H1 (cell line): ENCODE results near the gene OTC. TPM values are rescaled to one million over a fixed set of nuclear protein-coding genes. Genes with fewer than 3 reads are reported as not detected.

Experiments
- CTCF ChIA-PET: fragments of 300-600 bp; sonication (Branson Sonifier 250); formaldehyde crosslinking; loops from one replicate; lab custom pipeline; 2021; ENCODE audit not compliant: partially characterized antibody; lab: Charles Lee
- POLR2A ChIA-PET: fragments of 300-600 bp; sonication (Branson Sonifier 250); formaldehyde crosslinking; loops from one replicate; lab custom pipeline; 2021; ENCODE audit warnings: inconsistent platforms; ENCODE audit not compliant: partially characterized antibody; lab: Charles Lee
- DNase-seq, 2 experiments: peaks; one replicate each; pipeline versions ENCODE4 v3.0.0 to v3.0.0-alpha.2; 2010 to 2022; ENCODE audit warnings: low spot score in 2 of 2, low read depth in 1 of 2, mixed read lengths in 1 of 2
- FAIRE-seq: peaks from 2 replicates; lab custom pipeline; 2011; peaks lifted over from hg19 to GRCh38; lab: Jason Lieb, UNC
- H2AFZ ChIP-seq: 2 replicates; pipeline ENCODE4 v1.8.1; 2012; ENCODE audit warnings: low read length, inconsistent platforms
- H2AK5ac ChIP-seq: 2 replicates; pipeline ENCODE4 v1.6.1; 2013; ENCODE audit warnings: low read depth, low read length
- H2BK120ac ChIP-seq: replicated peaks from 2 replicates; pipeline ENCODE3; 2013; ENCODE audit warnings: low read depth, low read length, inconsistent platforms
- H2BK12ac ChIP-seq: 2 replicates; pipeline ENCODE4 v1.6.1; 2013; ENCODE audit warnings: low read depth, low read length
- H2BK15ac ChIP-seq: 2 replicates; pipeline ENCODE4 v1.6.1; 2013; ENCODE audit warnings: low read length
- H2BK20ac ChIP-seq: 2 replicates; pipeline ENCODE4 v1.6.1; 2013; ENCODE audit warnings: low read length
- H2BK5ac ChIP-seq: 2 replicates; pipeline ENCODE4 v1.6.1; 2013; ENCODE audit warnings: low read depth, low read length
- H3K14ac ChIP-seq: 2 replicates; pipeline ENCODE4 v1.6.1; 2013; ENCODE audit warnings: inconsistent platforms; ENCODE audit not compliant: insufficient read length
- H3K18ac ChIP-seq: 2 replicates; pipeline ENCODE4 v1.6.1; 2013; ENCODE audit warnings: low read length; ENCODE audit errors: extremely low read depth
- H3K23ac ChIP-seq: 2 replicates; pipeline ENCODE4 v1.6.1; 2013; ENCODE audit warnings: inconsistent platforms; ENCODE audit not compliant: insufficient read length
- H3K23me2 ChIP-seq: 2 replicates; pipeline ENCODE4 v1.6.1; 2013; ENCODE audit warnings: low read depth, low read length
- H3K27ac ChIP-seq: 2 replicates; pipeline ENCODE4 v1.6.1; 2011; ENCODE audit warnings: low read depth, low read length, inconsistent platforms
- H3K27me3 ChIP-seq, 4 experiments: replicated peaks in 1 of 4; 1 replicate in 1 of 4; 2 replicates in 3 of 4; pipeline versions ENCODE4 v1.6.1 to v1.8.1; 2011 to 2013; ENCODE audit warnings: low read length in 3 of 4, mild to moderate bottlenecking in 3 of 4, inconsistent platforms in 2 of 4, mixed read lengths in 2 of 4, moderate library complexity in 1 of 4; ENCODE audit not compliant: control insufficient read depth in 3 of 4, insufficient read depth in 3 of 4; ENCODE audit errors: extremely low read depth in 1 of 4
- H3K36me3 ChIP-seq, 4 experiments: 2 replicates each; pipeline versions ENCODE4 v1.6.1 to v1.8.1; 2011 to 2013; ENCODE audit warnings: mild to moderate bottlenecking in 4 of 4, low read length in 3 of 4, moderate library complexity in 2 of 4, control low read depth in 1 of 4, inconsistent platforms in 1 of 4; ENCODE audit not compliant: insufficient read depth in 4 of 4, control insufficient read depth in 2 of 4
- H3K4ac ChIP-seq: replicated peaks from 2 replicates; pipeline ENCODE3; 2013; ENCODE audit warnings: low read length, low read depth, mixed read lengths, inconsistent platforms; ENCODE audit not compliant: insufficient read length
- H3K4me1 ChIP-seq, 4 experiments: replicated peaks in 1 of 4; 1 replicate in 1 of 4; 2 replicates in 3 of 4; pipeline versions ENCODE4 v1.6.1 to v1.8.1; 2011 to 2013; ENCODE audit warnings: low read length in 3 of 4, inconsistent platforms in 2 of 4, mixed read lengths in 1 of 4; ENCODE audit not compliant: insufficient read depth in 4 of 4, control insufficient read depth in 3 of 4
- H3K4me2 ChIP-seq, 2 experiments: 2 replicates each; pipeline versions ENCODE4 v1.6.1 to v1.8.1; 2011 to 2013; ENCODE audit warnings: low read depth in 2 of 2, low read length in 2 of 2, control low read depth in 1 of 2, inconsistent platforms in 1 of 2, mild to moderate bottlenecking in 1 of 2; ENCODE audit not compliant: insufficient read depth in 1 of 2
- H3K4me3 ChIP-seq, 4 experiments: fragments of 200-600, 300-600 bp in 1 of 4; sonication (generic), shearing (Covaris generic), sonication (Bioruptor Twin) in 1 of 4; 2 replicates each; pipeline versions ENCODE4 v1.5.1 to v1.8.1; 2011 to 2016; ENCODE audit warnings: low read length in 4 of 4, low read depth in 3 of 4, control low read depth in 2 of 4, inconsistent platforms in 2 of 4, mild to moderate bottlenecking in 2 of 4, mixed read lengths in 1 of 4, moderate library complexity in 1 of 4; ENCODE audit not compliant: insufficient read depth in 2 of 4; ENCODE audit errors: extremely low read depth in 1 of 4
- H3K56ac ChIP-seq: replicated peaks from 2 replicates; pipeline ENCODE3; 2013; ENCODE audit warnings: low read depth, mild to moderate bottlenecking, mixed read lengths, low read length, inconsistent platforms; ENCODE audit not compliant: insufficient read length
- H3K79me1 ChIP-seq: 2 replicates; pipeline ENCODE4 v1.6.1; 2013; ENCODE audit warnings: low read depth, low read length, control low read depth
- H3K79me2 ChIP-seq, 2 experiments: 2 replicates each; pipeline versions ENCODE4 v1.6.1 to v1.8.1; 2012 to 2013; ENCODE audit warnings: low read length in 2 of 2, mild to moderate bottlenecking in 2 of 2, inconsistent platforms in 1 of 2; ENCODE audit not compliant: insufficient read depth in 2 of 2, control insufficient read depth in 1 of 2
- H3K9ac ChIP-seq, 4 experiments: replicated peaks in 1 of 4; 1 replicate in 1 of 4; 2 replicates in 3 of 4; pipeline versions ENCODE4 v1.6.1 to v1.8.1; 2011 to 2013; ENCODE audit warnings: low read depth in 3 of 4, low read length in 3 of 4, control low read depth in 2 of 4, mild to moderate bottlenecking in 2 of 4, moderate library complexity in 2 of 4, inconsistent platforms in 1 of 4; ENCODE audit errors: extremely low read depth in 1 of 4
- H3K9me3 ChIP-seq, 2 experiments: 2 replicates each; pipeline versions ENCODE4 v1.6.1 to v1.8.1; 2012 to 2013; ENCODE audit warnings: mild to moderate bottlenecking in 2 of 2, moderate library complexity in 2 of 2, control low read depth in 1 of 2, inconsistent platforms in 1 of 2, low read depth in 1 of 2, low read length in 1 of 2, mixed read lengths in 1 of 2; ENCODE audit not compliant: insufficient read depth in 2 of 2
- H4K20me1 ChIP-seq, 2 experiments: replicated peaks in 1 of 2; 2 replicates each; pipeline versions ENCODE3 to v1.8.1; 2011 to 2013; ENCODE audit warnings: inconsistent platforms in 2 of 2, low read length in 2 of 2, mild to moderate bottlenecking in 1 of 2; ENCODE audit not compliant: insufficient read depth in 2 of 2, control insufficient read depth in 1 of 2
- H4K5ac ChIP-seq: 2 replicates; pipeline ENCODE4 v1.6.1; 2013; ENCODE audit warnings: low read length, low read depth, mixed read lengths, inconsistent platforms; ENCODE audit not compliant: insufficient read length
- H4K8ac ChIP-seq: 2 replicates; pipeline ENCODE4 v1.8.0; 2013; ENCODE audit warnings: mild to moderate bottlenecking, moderate library complexity, low read length, inconsistent platforms; ENCODE audit not compliant: insufficient read depth; ENCODE audit errors: extremely low read depth
- H4K91ac ChIP-seq: replicated peaks from 2 replicates; pipeline ENCODE3; 2013; ENCODE audit warnings: low read length, mixed read lengths, inconsistent platforms; ENCODE audit not compliant: insufficient read length
- ASH2L ChIP-seq: fragments of 200-600, 300-600 bp; sonication (generic); IDR thresholded peaks from one replicate; pipeline ENCODE4 v1.7.1; 2017; ENCODE audit warnings: low read length
- BRCA1 ChIP-seq: IDR thresholded peaks from 2 replicates; pipeline ENCODE4 v1.6.1; 2012; ENCODE audit warnings: low read depth, low read length, improper control_type of control experiment
- KDM1A ChIP-seq: fragments of 200-600, 300-600 bp; sonication (generic); IDR thresholded peaks from 2 replicates; pipeline ENCODE4 v1.7.1; 2016; ENCODE audit warnings: mild to moderate bottlenecking, low read length, borderline replicate concordance
- SIX5 ChIP-seq: IDR thresholded peaks from 2 replicates; pipeline ENCODE4 v1.6.1; 2011; ENCODE audit warnings: mild to moderate bottlenecking, low read depth, low read length
- SUZ12 ChIP-seq: fragments of 200-600 bp; sonication (generic); IDR thresholded peaks from 2 replicates; pipeline ENCODE4 v1.6.1; 2012; ENCODE audit warnings: mild to moderate bottlenecking, inconsistent platforms, low read length, moderate library complexity, mixed read lengths
- WGBS, 2 experiments: shearing (Covaris generic) in 1 of 2; methylation state at CpG; one replicate each; pipeline versions ENCODE4 v1.1.6 to v1.1.7; 2013 to 2015; ENCODE audit warnings: low lambda C conversion rate in 2 of 2, mixed read lengths in 2 of 2, inconsistent platforms in 1 of 2, low coverage in 1 of 2, missing lambda C conversion rate in 1 of 2; ENCODE audit not compliant: insufficient replicate concordance in 2 of 2, insufficient coverage in 1 of 2, insufficient read length in 1 of 2; ENCODE audit errors: extremely low coverage in 1 of 2, missing lambda C conversion rate in 1 of 2; 5-methylcytosine and 5-hydroxymethylcytosine counted together
- polyA plus RNA-seq, 7 experiments: library from polyadenylated mRNA; depleted of rRNA in 3 of 7; stranded (reverse) in 5 of 7; unstranded in 2 of 7; fragments of >200 nt in 5 of 7; fragments of 200-250 nt in 2 of 7; gene quantifications; 1 replicate in 5 of 7; 2 replicates in 1 of 7; 4 replicates in 1 of 7; pipeline versions ENCODE4 v1.2.1 to v1.2.3, GENCODE V29; 2011 to 2013; ENCODE audit warnings: missing spikeins in 2 of 7, mixed read lengths in 2 of 7
- total RNA-seq: library from RNA; stranded (reverse); fragmentation: NEBNext Ultra II Directional; extraction: Animal tissue kit (Norgen Biotek cat#: 25700); gene quantifications from 2 replicates; pipeline ENCODE4 v1.2.1, GENCODE V29; 2021
- TF ChIP-seq, protein P1 (sequence below): IDR thresholded peaks from 2 replicates; pipeline ENCODE4 v1.6.1; 2012; ENCODE audit warnings: inconsistent platforms

The OTC gene
- total and polyA plus RNA-seq, 2 of the 8 experiments (the other 6 are each of a cell fraction or from before 2014, with no cell fraction given), result not detected

DNA sequence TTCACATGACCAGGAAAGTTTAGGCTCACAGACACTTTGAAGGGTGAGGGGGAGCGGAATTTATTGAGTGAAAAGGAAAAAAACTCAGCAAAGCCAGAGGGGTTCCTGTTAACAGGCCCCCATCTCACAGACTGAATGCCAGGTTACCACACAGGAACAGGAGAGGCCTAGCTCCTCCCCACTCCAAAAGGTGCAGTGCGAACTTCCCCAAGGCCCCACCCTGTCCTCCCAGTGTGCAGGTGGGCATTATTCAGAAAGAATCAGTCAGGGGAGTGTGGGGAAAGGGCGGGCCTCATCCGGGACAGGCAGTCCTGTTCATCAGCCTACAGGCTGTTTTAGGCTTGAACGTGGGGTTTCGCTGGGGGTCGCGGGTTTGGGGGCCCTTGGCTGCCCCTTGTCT, 4.0 kb downstream of the OTC start:
- Histone ChIP-seq H3K18ac (no peak overlapping the region), H3K27me3 (no peaks in the 10 kb centered on the region), H2BK20ac (no peak overlapping the region), H3K27ac (no peak overlapping the region), H2BK120ac (no peak overlapping the region), H3K23ac (no peak overlapping the region), H3K56ac (no peak overlapping the region), H3K14ac (no peak overlapping the region), H3K79me1 (no peaks in the 10 kb centered on the region), H2AFZ (no peak overlapping the region), H3K9me3 (no peaks in the 10 kb centered on the region), H2BK15ac (no peak overlapping the region), H4K8ac (no peak overlapping the region), H3K36me3 (no peaks in the 10 kb centered on the region), H3K4me1 (no peaks in the 10 kb centered on the region), H4K91ac (no peak overlapping the region), H3K4ac (no peak overlapping the region), H4K20me1 (no peaks in the 10 kb centered on the region), H3K23me2 (no peaks in the 10 kb centered on the region), H2AK5ac (no peak overlapping the region), H2BK5ac (no peak overlapping the region), H3K79me2 (no peaks in the 10 kb centered on the region), H3K4me3 (no peak overlapping the region), H4K5ac (no peak overlapping the region), H3K9ac (no peak overlapping the region), H2BK12ac (no peak overlapping the region), H3K4me2 (no peak overlapping the region)
- TF ChIP-seq ASH2L (no peak), SUZ12 (no peak), KDM1A (no peak), BRCA1 (no peak), SIX5 (no peak)
- TF ChIP-seq, protein P1, sequence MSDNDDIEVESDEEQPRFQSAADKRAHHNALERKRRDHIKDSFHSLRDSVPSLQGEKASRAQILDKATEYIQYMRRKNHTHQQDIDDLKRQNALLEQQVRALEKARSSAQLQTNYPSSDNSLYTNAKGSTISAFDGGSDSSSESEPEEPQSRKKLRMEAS, result no peak
- ChIA-PET POLR2A (no interaction called here), CTCF (interaction anchor here (1.1 to 1.5 kb wide), 2 partner anchors 17 to 29 kb away, joined by 3 to 6 read pairs; partner anchors contain the start of gene RPGR)
- WGBS, 2 experiments, result 89% methylated on average over 8 of the region's 8 CpGs; no CpG with 5 or more reads in 1 of the 2 experiments
- DNase-seq (no peak), FAIRE-seq (no peak)
